ENCODE measurements around the gene CCDC13.

The CCDC13 gene

DNA sequence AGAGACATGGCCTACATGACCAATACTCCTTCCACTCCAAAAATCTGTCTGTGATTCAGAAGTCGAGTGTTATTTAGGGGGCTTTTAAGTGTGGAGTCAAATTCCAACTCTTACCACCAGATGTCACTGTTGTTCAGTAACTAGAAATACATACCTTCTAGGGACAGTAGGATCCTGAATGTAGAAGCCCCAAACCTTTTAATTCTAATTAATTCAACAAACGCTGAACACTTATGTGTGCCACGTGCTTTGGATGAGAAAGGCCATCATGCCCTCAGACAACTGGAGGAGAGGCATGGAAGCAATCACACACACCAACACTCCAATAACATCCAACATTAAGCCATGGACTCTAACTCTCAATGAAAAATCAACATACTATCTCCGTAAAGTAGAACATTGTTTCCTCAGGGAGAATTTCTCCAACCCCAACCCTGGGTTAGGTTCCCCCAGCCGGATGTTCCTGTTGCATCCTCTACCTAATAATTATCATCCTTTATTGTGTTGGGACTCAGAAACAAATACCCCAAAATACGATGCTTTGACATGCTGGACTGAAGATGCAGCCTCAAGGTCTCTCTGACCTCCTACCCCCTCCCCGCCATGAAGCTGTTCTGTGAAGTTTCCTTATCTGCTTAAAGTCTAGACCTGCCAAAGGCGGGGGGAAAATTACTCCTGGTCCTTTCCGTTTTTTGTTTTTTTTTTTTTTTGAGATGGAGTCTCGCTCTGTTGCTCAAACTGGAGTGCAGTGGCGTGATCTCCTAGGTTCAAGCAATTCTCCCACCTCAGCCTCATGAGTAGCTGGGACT is 8.0 kb upstream of the CCDC13 start:
- ATAC-seq (replicated peaks) (peak; percentile 88), DNase-seq (peak; percentile 55 to 60 (median 57))
- peaks cover 14% of the 10 kb centered on the region for H3K36me3 Mint-ChIP-seq (ENCODE audit: insufficient read depth)
- H3K4me1 Mint-ChIP-seq (ENCODE audit: low read depth in 2 of 2): peaks cover 0 to 2% of the 10 kb centered on the region in 2 donors
- H3K27ac Mint-ChIP-seq: no peak overlapping the region
- no peak overlapping the region for H3K4me3 Mint-ChIP-seq
- H3K9me3 Mint-ChIP-seq: no peaks in the 10 kb centered on the region
- H3K27me3 Mint-ChIP-seq: no peaks in the 10 kb centered on the region

GRCh38 chr3:42780398-42780797 is 7.3 kb upstream of the CCDC13 start:
- Mint-ChIP-seq H3K27me3 (no peaks in the 10 kb centered on the region), H3K4me3 (no peak overlapping the region), H3K27ac (no peak overlapping the region), H3K9me3 (no peaks in the 10 kb centered on the region), H3K4me1 (ENCODE audit: low read depth in 2 of 2) (no peaks in the 10 kb centered on the region), H3K36me3 (ENCODE audit: insufficient read depth) (peaks cover 10% of the 10 kb centered on the region)
- ATAC-seq (replicated peaks): no peak
- no peak for DNase-seq

- Mint-ChIP-seq H3K27ac (no peak overlapping the region), H3K27me3 (no peaks in the 10 kb centered on the region), H3K36me3 (ENCODE audit: insufficient read depth) (peaks cover under 1% of the 10 kb centered on the region), H3K9me3 (no peaks in the 10 kb centered on the region), H3K4me1 (ENCODE audit: low read depth in 2 of 2) (no peaks in the 10 kb centered on the region), H3K4me3 (no peak overlapping the region)
- DNase-seq (no peak), ATAC-seq (replicated peaks) (no peak)
Observed at GRCh38 chr3:42778644-42779043, 5.6 kb upstream of the CCDC13 start.

DNA sequence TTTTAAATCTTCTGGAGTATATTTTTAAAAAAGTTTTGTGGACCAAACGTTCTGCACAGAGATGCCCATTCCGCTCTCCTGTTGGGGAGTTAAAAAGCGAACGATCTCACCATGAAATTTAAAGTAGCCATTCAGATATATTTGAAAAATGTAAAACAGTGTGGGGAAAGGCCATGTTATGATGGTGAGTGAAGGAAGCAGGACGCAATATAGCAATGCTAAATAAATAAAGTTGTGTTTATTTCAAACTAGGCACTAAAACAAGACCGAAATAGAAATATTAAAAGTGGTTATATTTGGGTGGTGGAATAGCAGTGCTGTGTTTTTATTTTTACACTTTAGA is 327 bp upstream of the CCDC13 start:
- H3K4me3 Mint-ChIP-seq: peak overlapping the region; percentile 84 to 88
- no peak for DNase-seq
- H3K27me3 Mint-ChIP-seq: no peaks in the 10 kb centered on the region
- H3K4me1 Mint-ChIP-seq (ENCODE audit: low read depth in 2 of 2): peaks cover 9 to 11% of the 10 kb centered on the region in 2 donors
- H3K36me3 Mint-ChIP-seq (ENCODE audit: insufficient read depth): peaks cover 5% of the 10 kb centered on the region
- peak overlapping the region; percentile 81 to 88 for H3K27ac Mint-ChIP-seq
- H3K9me3 Mint-ChIP-seq: peaks cover 0 to 2% of the 10 kb centered on the region in 2 donors
- ATAC-seq (replicated peaks): peak; percentile 3

- H3K27ac Mint-ChIP-seq: no peak overlapping the region
- H3K4me3 Mint-ChIP-seq: no peak overlapping the region
Observed at GRCh38 chr3:42771271-42771670, 1.8 kb downstream of the CCDC13 start.

GRCh38 chr3:42769477-42770131 is 3.4 kb downstream of the CCDC13 start:
- no peak overlapping the region for H3K27ac Mint-ChIP-seq
- peaks cover 0 to 2% of the 10 kb centered on the region in 2 donors for H3K9me3 Mint-ChIP-seq
- H3K4me3 Mint-ChIP-seq: no peak overlapping the region
- peaks cover 9 to 11% of the 10 kb centered on the region in 2 donors for H3K4me1 Mint-ChIP-seq (ENCODE audit: low read depth in 2 of 2)
- DNase-seq: no peak
- H3K36me3 Mint-ChIP-seq (ENCODE audit: insufficient read depth): peaks cover 5% of the 10 kb centered on the region
- ATAC-seq (replicated peaks): no peak
- peaks cover 0 to 6% of the 10 kb centered on the region in 2 donors for H3K27me3 Mint-ChIP-seq

More at GRCh38 chr3:42771271-42771670, 1.8 kb downstream of the CCDC13 start:
- ATAC-seq (replicated peaks): no peak
- H3K4me1 Mint-ChIP-seq (ENCODE audit: low read depth in 2 of 2): peaks cover 9 to 11% of the 10 kb centered on the region in 2 donors
- H3K9me3 Mint-ChIP-seq: peaks cover 0 to 2% of the 10 kb centered on the region in 2 donors
- peaks cover 5% of the 10 kb centered on the region for H3K36me3 Mint-ChIP-seq (ENCODE audit: insufficient read depth)
- no peak for DNase-seq
- no peaks in the 10 kb centered on the region for H3K27me3 Mint-ChIP-seq

DNA sequence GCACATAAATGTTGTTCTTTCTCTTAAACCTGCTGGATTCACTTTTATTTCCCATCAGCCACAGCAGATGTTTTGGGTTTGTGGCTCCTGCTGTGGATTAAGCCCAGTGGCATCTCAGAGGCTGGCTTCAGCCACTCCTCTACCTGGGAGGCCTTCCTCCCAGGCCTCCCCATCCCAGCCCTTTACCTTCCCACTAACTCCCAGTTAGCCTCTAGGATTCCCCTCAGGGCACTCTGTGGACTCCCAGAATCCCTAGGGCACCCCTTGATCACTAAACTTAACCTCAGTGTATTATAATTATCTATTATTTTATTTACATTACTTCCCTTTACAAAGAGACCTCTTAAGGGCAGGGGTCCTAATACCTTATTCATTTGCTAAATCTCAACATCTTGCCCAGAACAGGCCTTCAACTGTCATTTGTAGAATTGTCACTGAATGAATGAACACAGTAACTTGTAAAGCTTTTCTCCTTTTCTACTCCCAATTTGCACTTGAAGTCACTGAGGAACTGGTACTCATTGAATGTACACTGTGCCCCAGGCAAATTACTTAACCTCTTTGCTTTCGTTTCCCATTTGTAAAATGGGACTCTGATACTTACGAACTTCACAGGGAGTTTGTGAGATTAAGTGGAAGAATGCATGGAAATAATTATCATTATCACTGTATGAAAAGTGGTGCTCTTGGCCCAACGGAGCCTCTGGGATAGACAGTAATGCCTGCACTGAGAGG is 8.3 kb downstream of the CCDC13 start:
- Mint-ChIP-seq H3K27me3 (peaks cover 0 to 6% of the 10 kb centered on the region in 2 donors), H3K9me3 (no peaks in the 10 kb centered on the region), H3K27ac (no peak overlapping the region), H3K36me3 (ENCODE audit: insufficient read depth) (no peaks in the 10 kb centered on the region), H3K4me3 (no peak overlapping the region), H3K4me1 (ENCODE audit: low read depth in 2 of 2) (no peaks in the 10 kb centered on the region)
- DNase-seq: no peak
- no peak for ATAC-seq (replicated peaks)

DNA sequence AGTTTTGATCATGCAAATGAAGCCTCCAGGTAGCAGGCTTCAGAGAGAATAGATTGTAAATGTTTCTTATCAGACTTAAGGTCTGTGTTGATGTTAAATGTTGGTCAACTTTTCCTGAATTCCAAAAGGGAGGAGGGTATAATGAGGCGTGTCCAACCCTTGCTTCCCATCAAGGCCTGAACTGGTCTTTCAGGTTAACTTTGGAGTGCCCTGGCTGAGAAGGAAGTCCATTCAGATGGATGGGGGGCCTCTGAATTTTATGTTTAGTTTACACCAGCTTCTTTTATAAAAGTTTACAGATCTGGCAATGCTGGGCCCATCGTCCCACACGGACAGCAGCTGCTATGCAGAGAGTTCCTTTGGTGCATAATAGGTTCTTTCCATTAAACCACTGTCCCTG is 8.9 kb downstream of the CCDC13 start:
- ATAC-seq (replicated peaks) (no peak), DNase-seq (no peak)
- Mint-ChIP-seq H3K27ac (no peak overlapping the region), H3K9me3 (no peaks in the 10 kb centered on the region), H3K4me3 (no peak overlapping the region), H3K27me3 (peaks cover 0 to 8% of the 10 kb centered on the region in 2 donors), H3K4me1 (ENCODE audit: low read depth in 2 of 2) (no peaks in the 10 kb centered on the region), H3K36me3 (ENCODE audit: insufficient read depth) (no peaks in the 10 kb centered on the region)

GRCh38 chr3:42763021-42763420 is 10.0 kb downstream of the CCDC13 start:
- Mint-ChIP-seq H3K9me3 (no peaks in the 10 kb centered on the region), H3K27ac (no peak overlapping the region), H3K36me3 (ENCODE audit: insufficient read depth) (no peaks in the 10 kb centered on the region), H3K4me1 (ENCODE audit: low read depth in 2 of 2) (no peaks in the 10 kb centered on the region), H3K27me3 (peaks cover 9 to 19% of the 10 kb centered on the region in 2 donors), H3K4me3 (no peak overlapping the region)
- DNase-seq: no peak
- no peak for ATAC-seq (replicated peaks)

DNA sequence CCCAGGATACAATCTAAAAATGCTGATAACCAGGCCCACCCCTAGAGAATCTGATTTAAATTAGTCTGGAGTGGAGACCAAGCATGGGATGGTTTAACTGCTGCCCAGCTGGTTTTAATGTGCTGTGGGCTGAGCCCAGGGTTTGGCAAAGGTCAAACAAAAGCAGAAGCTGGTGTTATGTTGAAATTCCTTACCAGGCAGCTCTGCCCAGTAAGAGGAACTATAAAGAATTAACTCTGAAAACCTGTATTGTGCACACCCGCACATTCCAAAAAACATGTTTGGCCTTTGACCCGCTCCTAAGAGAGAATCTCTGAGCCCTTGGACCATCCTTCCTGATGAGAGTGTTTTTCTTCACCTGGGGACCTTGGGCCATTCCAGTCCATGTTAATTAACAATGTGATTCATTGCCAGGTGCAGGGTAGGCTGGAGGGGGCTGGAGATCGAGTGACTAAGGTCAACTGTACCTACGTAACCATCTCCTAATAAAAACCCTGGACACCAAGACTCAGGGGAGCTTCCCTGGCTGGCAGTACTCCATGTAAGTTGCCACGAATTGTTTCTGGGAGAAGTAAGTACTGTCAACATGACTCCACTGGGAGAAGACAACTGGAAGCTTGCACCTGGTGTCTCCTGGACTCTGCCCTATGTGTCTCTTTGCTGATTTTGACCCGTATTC is 10.9 kb downstream of the CCDC13 start:
- no peak for ATAC-seq (replicated peaks)
- Mint-ChIP-seq H3K4me3 (no peak overlapping the region), H3K27ac (no peak overlapping the region)

DNA sequence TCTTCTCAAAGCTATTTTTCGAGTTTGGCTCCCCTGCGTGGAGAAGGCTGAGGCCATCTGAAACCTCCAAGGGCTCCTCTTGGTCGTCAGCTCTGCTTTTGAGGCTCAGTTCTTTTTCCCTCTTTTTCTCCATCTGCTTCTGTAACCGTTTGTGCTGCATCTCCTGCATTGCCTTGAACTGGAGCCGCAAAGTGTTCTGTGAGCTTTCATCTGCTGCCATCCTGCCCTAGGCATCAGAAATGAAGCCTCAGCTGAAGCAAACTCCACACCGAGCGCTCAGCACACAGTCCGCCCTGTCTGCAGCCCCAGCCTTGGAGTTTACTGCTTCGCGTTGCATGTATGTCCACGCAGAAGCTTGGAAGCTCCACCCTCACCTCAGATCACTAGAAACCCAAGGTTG is 14.9 kb downstream of the CCDC13 start:
- H3K36me3 Mint-ChIP-seq (ENCODE audit: insufficient read depth): no peaks in the 10 kb centered on the region
- DNase-seq (no peak), ATAC-seq (replicated peaks) (no peak)
- peaks cover 9 to 15% of the 10 kb centered on the region in 2 donors for H3K27me3 Mint-ChIP-seq
- H3K4me3 Mint-ChIP-seq: no peak overlapping the region
- no peaks in the 10 kb centered on the region for H3K9me3 Mint-ChIP-seq
- no peak overlapping the region for H3K27ac Mint-ChIP-seq
- H3K4me1 Mint-ChIP-seq (ENCODE audit: low read depth in 2 of 2): no peaks in the 10 kb centered on the region

More for the DNA sequence above, 10.9 kb downstream of the CCDC13 start:
- Mint-ChIP-seq H3K4me1 (ENCODE audit: low read depth in 2 of 2) (no peaks in the 10 kb centered on the region), H3K9me3 (no peaks in the 10 kb centered on the region), H3K36me3 (ENCODE audit: insufficient read depth) (no peaks in the 10 kb centered on the region), H3K27me3 (peaks cover 9 to 21% of the 10 kb centered on the region in 2 donors)
- DNase-seq: no peak

GRCh38 chr3:42756681-42757213 is 16.3 kb downstream of the CCDC13 start:
- H3K27ac Mint-ChIP-seq: peak overlapping the region in 1 of 2 donors; percentile 26
- no peaks in the 10 kb centered on the region for H3K9me3 Mint-ChIP-seq
- DNase-seq (no peak), ATAC-seq (replicated peaks) (no peak)
- H3K4me1 Mint-ChIP-seq (ENCODE audit: low read depth in 2 of 2): no peaks in the 10 kb centered on the region
- H3K4me3 Mint-ChIP-seq: no peak overlapping the region
- H3K27me3 Mint-ChIP-seq: peaks cover 9 to 15% of the 10 kb centered on the region in 2 donors
- H3K36me3 Mint-ChIP-seq (ENCODE audit: insufficient read depth): no peaks in the 10 kb centered on the region

Data from effector memory CD8-positive, alpha-beta T cell (primary cell).